Measurements from ENCODE around the gene RGPD6.
"Not testable (repeated sequence)": the region's sequence is repeated elsewhere in the genome, so short reads cannot be mapped to it uniquely, and the experiment has no call there.

DNA sequence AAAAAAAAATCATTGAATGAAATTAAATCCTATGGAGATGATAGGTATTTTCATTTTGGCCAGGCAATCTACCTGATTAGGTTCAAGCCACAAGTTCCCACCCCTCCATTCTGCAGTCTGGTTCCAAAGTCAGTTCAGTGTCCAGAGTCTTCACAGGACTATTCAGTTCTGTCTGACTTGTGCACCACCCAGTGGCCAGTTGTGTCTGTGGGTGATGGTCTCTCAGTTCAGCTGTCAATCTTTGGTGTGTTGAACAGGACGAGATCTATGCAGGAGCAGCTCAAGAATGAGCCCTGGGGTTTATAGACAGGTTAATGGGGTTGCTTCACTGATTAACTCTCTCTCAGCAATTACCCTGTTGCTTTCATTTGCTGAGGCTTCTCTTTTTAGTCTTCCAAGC, 1.4 kb upstream of the RGPD6 start:
- TF ChIP-seq, protein P1, sequence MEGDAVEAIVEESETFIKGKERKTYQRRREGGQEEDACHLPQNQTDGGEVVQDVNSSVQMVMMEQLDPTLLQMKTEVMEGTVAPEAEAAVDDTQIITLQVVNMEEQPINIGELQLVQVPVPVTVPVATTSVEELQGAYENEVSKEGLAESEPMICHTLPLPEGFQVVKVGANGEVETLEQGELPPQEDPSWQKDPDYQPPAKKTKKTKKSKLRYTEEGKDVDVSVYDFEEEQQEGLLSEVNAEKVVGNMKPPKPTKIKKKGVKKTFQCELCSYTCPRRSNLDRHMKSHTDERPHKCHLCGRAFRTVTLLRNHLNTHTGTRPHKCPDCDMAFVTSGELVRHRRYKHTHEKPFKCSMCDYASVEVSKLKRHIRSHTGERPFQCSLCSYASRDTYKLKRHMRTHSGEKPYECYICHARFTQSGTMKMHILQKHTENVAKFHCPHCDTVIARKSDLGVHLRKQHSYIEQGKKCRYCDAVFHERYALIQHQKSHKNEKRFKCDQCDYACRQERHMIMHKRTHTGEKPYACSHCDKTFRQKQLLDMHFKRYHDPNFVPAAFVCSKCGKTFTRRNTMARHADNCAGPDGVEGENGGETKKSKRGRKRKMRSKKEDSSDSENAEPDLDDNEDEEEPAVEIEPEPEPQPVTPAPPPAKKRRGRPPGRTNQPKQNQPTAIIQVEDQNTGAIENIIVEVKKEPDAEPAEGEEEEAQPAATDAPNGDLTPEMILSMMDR (IDR thresholded peaks at IDR 0.05) = not testable (repeated sequence)
- TF ChIP-seq EZH2, EZH2phosphoT487 (IDR thresholded peaks at IDR 0.05): not testable (repeated sequence)
